K562 (cell line): ENCODE results near the gene UCKL1. TPM values are rescaled to one million over a fixed set of nuclear protein-coding genes. Genes with fewer than 3 reads are reported as not detected.
"Not testable (repeated sequence)": the region's sequence is repeated elsewhere in the genome, so short reads cannot be mapped to it uniquely, and the experiment has no call there.

ENCODE experiments used
- ATAC-seq: fragments of 200-7000 bp; cut with Tn5 transposase; 3 replicates; pipeline ENCODE4 v1.9.1; 2020; ENCODE audit warnings: moderate library complexity
- BruUV-seq: library from RNA; stranded (reverse); fragments of 400-500 nt; replicated peaks from 2 replicates; lab custom pipeline; 2021; lab: Mats Ljungman, UMichigan
- CTCF ChIA-PET: fragments of 300-600 bp; formaldehyde crosslinking; extraction: SDS; loops from one replicate; lab custom pipeline; 2021; ENCODE audit warnings: low intra/inter-chr PET ratio; lab: Yijun Ruan, JAX
- POLR2A ChIA-PET: fragments of 300-600, 350-650 bp; sonication (Branson Sonifier 250); formaldehyde crosslinking; extraction: SDS; loops from one replicate; lab custom pipeline; 2021; ENCODE audit warnings: antibody characterized with exemption, inconsistent platforms; lab: Yijun Ruan, JAX
- DNase-seq, 4 experiments: peaks; one replicate each; pipeline versions ENCODE4 v3.0.0 to v3.0.0-alpha.2; 2011 to 2018; ENCODE audit warnings: low spot score in 3 of 4, mixed read lengths in 3 of 4; ENCODE audit errors: extremely low read depth in 1 of 4
- FAIRE-seq: peaks from 2 replicates; lab custom pipeline; 2011; peaks lifted over from hg19 to GRCh38; lab: Jason Lieb, UNC
- H2AFZ ChIP-seq: 2 replicates; pipeline ENCODE4 v1.6.0; 2011; ENCODE audit warnings: low read depth, low read length, control low read depth, inconsistent platforms
- H3K27ac ChIP-seq: fragments of 200-600 bp; 3 replicates; pipeline ENCODE4 v1.8.0; 2011; ENCODE audit warnings: low read depth, mild to moderate bottlenecking, control low read depth, inconsistent platforms, low read length, moderate library complexity, mixed read lengths; ENCODE audit errors: extremely low read depth
- H3K27me3 ChIP-seq, 2 experiments: fragments of 300-600 bp in 1 of 2; 2 replicates in 1 of 2; 3 replicates in 1 of 2; pipeline versions ENCODE4 v1.6.0 to v1.8.0; 2011; ENCODE audit warnings: inconsistent platforms in 2 of 2, low read length in 2 of 2, mild to moderate bottlenecking in 1 of 2, mixed read lengths in 1 of 2, moderate library complexity in 1 of 2; ENCODE audit not compliant: control insufficient read depth in 2 of 2, insufficient read depth in 2 of 2
- H3K36me3 ChIP-seq: fragments of 300-600 bp; 3 replicates; pipeline ENCODE4 v1.8.0; 2011; ENCODE audit warnings: mild to moderate bottlenecking, low read length, inconsistent platforms; ENCODE audit not compliant: control insufficient read depth, insufficient read depth
- H3K4me1 ChIP-seq, 2 experiments: fragments of 200-600 bp in 1 of 2; replicated peaks in 1 of 2; 2 replicates in 1 of 2; 3 replicates in 1 of 2; pipeline versions ENCODE4 v1.5.1 to v1.8.0; 2011; ENCODE audit warnings: inconsistent platforms in 2 of 2, low read length in 2 of 2, mild to moderate bottlenecking in 1 of 2, mixed read lengths in 1 of 2, moderate library complexity in 1 of 2; ENCODE audit not compliant: control insufficient read depth in 2 of 2, insufficient read depth in 2 of 2
- H3K4me2 ChIP-seq: 2 replicates; pipeline ENCODE4 v1.6.1; 2011; ENCODE audit warnings: low read length, control low read depth, inconsistent platforms, mixed read lengths; ENCODE audit not compliant: insufficient read depth
- H3K4me3 ChIP-seq: fragments of 200-600 bp; sonication (generic), shearing (Covaris generic); 2 replicates; pipeline ENCODE4 v1.5.1; 2016; ENCODE audit warnings: control low read depth, inconsistent platforms
- H3K79me2 ChIP-seq: fragments of 200-600 bp; 3 replicates; pipeline ENCODE4 v1.8.0; 2011; ENCODE audit warnings: low read length, inconsistent platforms; ENCODE audit not compliant: control insufficient read depth, insufficient read depth
- H3K9ac ChIP-seq, 2 experiments: 2 replicates each; pipeline versions ENCODE4 v1.6.0 to v1.6.1; 2011; ENCODE audit warnings: low read depth in 2 of 2, low read length in 2 of 2, control low read depth in 1 of 2, inconsistent platforms in 1 of 2, mild to moderate bottlenecking in 1 of 2, mixed read lengths in 1 of 2; ENCODE audit not compliant: insufficient read depth in 1 of 2
- H3K9me1 ChIP-seq: one replicate; pipeline ENCODE4 v1.6.0; 2011; ENCODE audit warnings: inconsistent platforms, mild to moderate bottlenecking, low read length, moderate library complexity; ENCODE audit not compliant: control insufficient read depth, insufficient read depth
- H3K9me3 ChIP-seq: replicated peaks from 2 replicates; pipeline ENCODE4 v1.5.1; 2011; ENCODE audit warnings: low read depth, low read length, inconsistent platforms; ENCODE audit not compliant: control insufficient read depth, insufficient read depth
- H4K20me1 ChIP-seq: replicated peaks from 2 replicates; pipeline ENCODE4 v1.6.1; 2011; ENCODE audit warnings: low read length, inconsistent platforms, mixed read lengths; ENCODE audit not compliant: control insufficient read depth, insufficient read depth
- EGR1 ChIP-seq: fragments of 450-650 bp; conservative IDR thresholded peaks from 2 replicates; pipeline ENCODE4 v1.6.1; 2017; ENCODE audit warnings: mild to moderate bottlenecking
- MLX ChIP-seq, 2 experiments: fragments of 450-650 bp in 1 of 2; sonication (generic) in 1 of 2; formaldehyde crosslinking; conservative IDR thresholded peaks; 2 replicates each; pipeline versions ENCODE4 v1.4.0 to v1.8.1; 2020 to 2022; ENCODE audit warnings: mild to moderate bottlenecking in 1 of 2, missing genetic modification reagents in 1 of 2
- NR1H2 ChIP-seq: sonication (generic); formaldehyde crosslinking; IDR thresholded peaks from 2 replicates; pipeline ENCODE4 v1.4.0; 2020; ENCODE audit warnings: mild to moderate bottlenecking, missing genetic modification reagents
- SMARCE1 ChIP-seq: fragments of 450-650 bp; IDR thresholded peaks from 2 replicates; pipeline ENCODE4 v1.7.1; 2016; ENCODE audit warnings: mild to moderate bottlenecking
- ZFP1 ChIP-seq: fragments of 450-650 bp; formaldehyde crosslinking; IDR thresholded peaks from 2 replicates; pipeline ENCODE4 v1.4.0; 2020; ENCODE audit warnings: mild to moderate bottlenecking, mixed read lengths
- ZKSCAN3 ChIP-seq: fragments of 250-450 bp; sonication (Bioruptor Pico); IDR thresholded peaks from 2 replicates; pipeline ENCODE4 v1.4.0; 2020
- WGBS: fragments of 100-300 bp; shearing (Covaris generic); methylation state at CpG from one replicate; pipeline ENCODE4 v1.1.6; 2016; ENCODE audit warnings: low coverage, mixed read lengths; ENCODE audit not compliant: insufficient coverage; ENCODE audit errors: missing lambda C conversion rate; 5-methylcytosine and 5-hydroxymethylcytosine counted together
- in situ Hi-C: fragments of 300-500 bp; cut with MboI; formaldehyde crosslinking; loops from 4 replicates; pipeline ENCODE4 v1.15.0; 2018; ENCODE audit warnings: inconsistent platforms, mixed read lengths
- intact Hi-C: fragments of 100-400 bp; cut with micrococcal nuclease; formaldehyde crosslinking; loops from 2 replicates; pipeline ENCODE4 v1.14.2; 2022
- polyA plus RNA-seq, 8 experiments: library from polyadenylated mRNA; depleted of rRNA in 4 of 8; stranded (reverse) in 5 of 8; unstranded in 3 of 8; fragments of >200 nt; fragmentation: Nextera tagmentation in 2 of 8; fragmentation: Illumina TruSeq in 1 of 8; extraction: Ambion mirVana in 2 of 8; extraction: Trizol in 1 of 8; gene quantifications; 2 replicates each; pipeline versions ENCODE4 v1.2.1 to v1.2.3, GENCODE V29; 2011 to 2014; ENCODE audit warnings: inconsistent platforms in 1 of 8, missing spikeins in 1 of 8
- total RNA-seq, 7 experiments: library from RNA; depleted of rRNA in 6 of 7; stranded (reverse); fragments of >200 nt in 6 of 7; fragmentation: Illumina TruSeq in 2 of 7; extraction: Trizol in 2 of 7; gene quantifications; 2 replicates each; pipeline versions ENCODE4 v1.2.1 to v1.2.3, GENCODE V29; 2011 to 2021; ENCODE audit warnings: low replicate concordance in 1 of 7

UCKL1 gene
- total and polyA plus RNA-seq, 9 of the 15 experiments (the other 6 are each of a cell fraction or from before 2014, with no cell fraction given) = 3.1 to 52.8 (median 24.2) TPM

GRCh38 chr20:63977739-63978276 lies 21.6 kb upstream of the UCKL1 start (continued):
- TF ChIP-seq NR1H2 (CRISPR knock-in tag) (no peak), ZKSCAN3 (peak; percentile 80), MLX (CRISPR knock-in tag; conservative IDR thresholded peaks at IDR 0.05) (no peak), ZFP1 (CRISPR knock-in tag) (no peak)
- TF ChIP-seq, all 486 proteins: peak for 41

DNA sequence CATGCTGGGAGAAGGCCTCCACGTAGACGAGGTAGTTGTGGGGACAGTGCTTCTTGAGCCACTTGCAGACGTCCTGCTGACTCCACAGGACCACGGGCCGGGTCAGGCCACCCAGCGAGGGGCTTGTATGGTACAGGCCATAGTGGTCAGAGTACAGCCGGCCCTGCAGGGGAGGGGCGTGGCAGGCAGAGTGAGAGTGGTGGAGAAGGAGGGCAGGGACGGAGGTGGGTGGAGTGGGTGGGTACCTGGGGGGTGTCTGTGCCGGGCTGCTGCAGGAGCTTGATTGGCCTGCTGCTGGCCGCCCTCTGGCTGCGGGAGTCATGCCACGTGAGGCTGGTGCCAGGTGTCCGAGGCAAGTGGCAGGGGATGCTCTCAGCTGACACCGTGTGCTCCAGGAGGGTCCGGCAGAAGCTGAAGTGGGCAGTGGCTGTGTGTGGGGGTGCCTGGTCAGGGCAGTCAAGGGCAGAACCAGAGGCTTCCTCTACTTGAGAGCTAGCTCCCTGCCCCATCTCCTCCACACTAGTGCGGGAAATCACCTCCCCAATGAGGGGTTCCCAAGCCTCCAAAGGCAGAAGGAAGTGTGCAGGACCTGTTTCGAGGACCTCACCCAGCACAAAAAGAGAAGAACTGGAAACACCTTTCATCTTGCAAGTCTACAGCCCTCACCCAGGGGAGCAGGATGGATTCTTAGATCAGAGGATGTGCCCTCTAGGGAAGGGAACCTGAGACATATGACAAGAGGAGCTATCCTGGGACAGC lies 20.9 kb upstream of the UCKL1 start:
- in situ Hi-C loops = no loop called here
- Histone ChIP-seq H3K9me1 (peaks cover 3% of the 10 kb centered on the region), H3K27me3 (no peaks in the 10 kb centered on the region), H3K4me3 (no peak overlapping the region), H3K9ac (peak overlapping the region in 1 of 2 experiments; percentile 71; a peak in 2 of 4 replicates), H3K36me3 (peaks cover 11% of the 10 kb centered on the region; the same call in 1 of the 3 replicates), H3K9me3 (no peaks in the 10 kb centered on the region), H3K4me1 (peaks cover 30 to 70% of the 10 kb centered on the region in 2 experiments), H2AFZ (peak overlapping the region; percentile 37; the same call in 1 of the 2 replicates), H3K4me2 (peak overlapping the region; percentile 74), H3K27ac (0 out of 3 replicates have a peak overlapping the region, but pooled peaks have one; percentile 11), H3K79me2 (peaks cover 18% of the 10 kb centered on the region), H4K20me1 (no peaks in the 10 kb centered on the region)
- FAIRE-seq = peak; percentile 40
- TF ChIP-seq EGR1 = 0 out of 2 replicates have a peak, but pooled peaks have one; percentile 46
- no peak for TF ChIP-seq SMARCE1
- ChIA-PET POLR2A (interaction anchor here (0.6 kb wide), 2 partner anchors 8 to 83 kb away, joined by 3 read pairs; no protein-coding TSS in a partner anchor), CTCF (no interaction called here)
- no peak for ATAC-seq
- 76% methylated on average over 11 of the region's 18 CpGs for WGBS
- intact Hi-C loops = loop anchor here (5.0 to 10.0 kb wide), 3 partner anchors 75 to 192 kb away; partner anchors contain the start of genes ABHD16B and TPD52L2
- BruUV-seq = no TSS peak
- DNase-seq = no peak

DNA sequence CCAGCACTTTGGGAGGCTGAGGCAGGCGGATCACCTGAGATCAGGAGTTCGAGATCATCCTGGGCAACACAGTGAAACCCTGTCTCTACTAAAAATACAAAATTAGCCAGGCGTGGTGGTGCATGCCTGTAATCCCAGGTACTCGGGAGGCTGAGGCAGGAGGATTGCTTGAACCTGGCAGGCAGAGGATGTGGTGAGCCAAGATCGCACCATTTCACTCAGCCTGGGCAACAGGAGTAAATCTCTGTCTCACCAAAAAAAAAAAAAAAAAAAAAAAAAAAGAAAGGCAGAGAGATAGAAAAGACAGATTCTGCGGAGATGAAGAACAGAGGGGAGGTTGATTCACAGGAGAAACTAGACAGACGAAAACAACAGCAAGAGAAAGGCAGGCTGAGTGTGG lies 20.3 kb upstream of the UCKL1 start:
- CTCF ChIA-PET, H2AFZ ChIP-seq, ATAC-seq, H3K9me3 ChIP-seq, H3K9me1 ChIP-seq, H3K4me3 ChIP-seq, POLR2A ChIA-PET, H3K4me2 ChIP-seq, H3K27me3 ChIP-seq, H4K20me1 ChIP-seq, DNase-seq, in situ Hi-C loops, H3K27ac ChIP-seq, FAIRE-seq, BruUV-seq: not testable (repeated sequence)
- Histone ChIP-seq H3K9ac (0 out of 4 replicates have a peak overlapping the region, but pooled peaks of 1 of the 2 experiments have one; percentile 43), H3K36me3 (peaks cover 11% of the 10 kb centered on the region; the same call in 1 of the 3 replicates), H3K4me1 (peaks cover 26 to 70% of the 10 kb centered on the region in 2 experiments), H3K79me2 (peaks cover 11% of the 10 kb centered on the region)
- 65% methylated on average over 7 of the region's 7 CpGs for WGBS
- intact Hi-C loops = loop anchor here (5.0 to 10.0 kb wide), 3 partner anchors 76 to 192 kb away; partner anchors contain the start of genes ABHD16B and TPD52L2
